HEK293 (cell line): ENCODE data around the gene NUDT8.

Source experiments
- CTCF ChIA-PET: fragments of 350-600 bp; formaldehyde crosslinking; extraction: SDS; loops from one replicate; lab custom pipeline; 2021; ENCODE audit warnings: antibody characterized with exemption; lab: Yijun Ruan, JAX
- POLR2A ChIA-PET: fragments of 300-600 bp; formaldehyde crosslinking; extraction: SDS; loops from one replicate; lab custom pipeline; 2020; ENCODE audit warnings: antibody characterized with exemption, inconsistent platforms; lab: Yijun Ruan, JAX
- H3K27ac ChIP-seq: fragments of 200-500 bp; sonication (Bioruptor generic); 2 replicates; pipeline ENCODE4 v1.5.1; 2014; ENCODE audit warnings: low read depth, low read length, control low read depth, inconsistent platforms; ENCODE audit errors: extremely low read depth
- H3K36me3 ChIP-seq, 2 experiments: fragments of 200-500 bp in 1 of 2; sonication (Bioruptor generic) in 1 of 2; 1 replicate in 1 of 2; 2 replicates in 1 of 2; pipeline ENCODE4 v1.5.1; 2014 to 2017; ENCODE audit warnings: inconsistent platforms in 2 of 2, low read length in 2 of 2; ENCODE audit not compliant: control insufficient read depth in 2 of 2, insufficient read depth in 1 of 2
- H3K4me1 ChIP-seq: fragments of 200-500 bp; sonication (Bioruptor generic); 2 replicates; pipeline ENCODE4 v1.5.1; 2014; ENCODE audit warnings: mild to moderate bottlenecking, low read length, inconsistent platforms; ENCODE audit not compliant: control insufficient read depth, insufficient read depth
- H3K4me3 ChIP-seq: 2 replicates; pipeline ENCODE4 v1.5.1; 2011; ENCODE audit warnings: low read depth, mild to moderate bottlenecking, control low read depth, low read length, moderate library complexity
- H3K9me3 ChIP-seq: fragments of 200-500 bp; sonication (Bioruptor generic); 2 replicates; pipeline ENCODE4 v1.5.1; 2014; ENCODE audit warnings: low read depth, low read length, inconsistent platforms; ENCODE audit not compliant: control insufficient read depth, insufficient read depth
- EGR2 ChIP-seq: fragments of 450-650 bp; formaldehyde crosslinking; IDR thresholded peaks from 2 replicates; pipeline ENCODE4 v1.5.1; 2016; ENCODE audit warnings: low read depth, missing biosample characterization, missing genetic modification characterization
- GLIS2 ChIP-seq: fragments of 450-650 bp; formaldehyde crosslinking; IDR thresholded peaks from 2 replicates; pipeline ENCODE4 v1.5.1; 2016; ENCODE audit warnings: missing biosample characterization, missing genetic modification characterization
- MZF1 ChIP-seq: fragments of 450-650 bp; formaldehyde crosslinking; IDR thresholded peaks from 2 replicates; pipeline ENCODE4 v1.5.1; 2017; ENCODE audit warnings: missing biosample characterization, missing genetic modification characterization, borderline replicate concordance
- ZFHX2 ChIP-seq: fragments of 450-650 bp; formaldehyde crosslinking; conservative IDR thresholded peaks from 2 replicates; pipeline ENCODE4 v1.5.1; 2016; ENCODE audit warnings: missing biosample characterization, missing genetic modification characterization
- ZNF133 ChIP-seq: fragments of 450-650 bp; formaldehyde crosslinking; IDR thresholded peaks from 2 replicates; pipeline ENCODE4 v1.5.1; 2016; ENCODE audit warnings: missing biosample characterization, missing genetic modification characterization
- ZNF16 ChIP-seq: fragments of 450-650 bp; formaldehyde crosslinking; IDR thresholded peaks from 2 replicates; pipeline ENCODE4 v1.5.1; 2016; ENCODE audit warnings: low read depth, missing biosample characterization, missing genetic modification characterization
- ZNF169 ChIP-seq: fragments of 450-650 bp; formaldehyde crosslinking; IDR thresholded peaks from 2 replicates; pipeline ENCODE4 v1.5.1; 2016; ENCODE audit warnings: missing biosample characterization, missing genetic modification characterization
- ZNF175 ChIP-seq: fragments of 450-650 bp; formaldehyde crosslinking; IDR thresholded peaks from 2 replicates; pipeline ENCODE4 v1.5.1; 2016; ENCODE audit warnings: missing biosample characterization, missing genetic modification characterization
- ZNF24 ChIP-seq: fragments of 450-650 bp; formaldehyde crosslinking; IDR thresholded peaks from 2 replicates; pipeline ENCODE4 v1.5.1; 2016; ENCODE audit warnings: missing biosample characterization, missing genetic modification characterization
- ZNF248 ChIP-seq: fragments of 450-650 bp; formaldehyde crosslinking; IDR thresholded peaks from 2 replicates; pipeline ENCODE4 v1.5.1; 2017; ENCODE audit warnings: missing biosample characterization, missing genetic modification characterization
- ZNF341 ChIP-seq: fragments of 450-650 bp; formaldehyde crosslinking; IDR thresholded peaks from 2 replicates; pipeline ENCODE4; 2016; ENCODE audit warnings: low read depth, missing biosample characterization, missing genetic modification characterization
- ZNF366 ChIP-seq: fragments of 450-650 bp; formaldehyde crosslinking; conservative IDR thresholded peaks from 2 replicates; pipeline ENCODE4 v1.5.1; 2016; ENCODE audit warnings: missing biosample characterization, missing genetic modification characterization
- ZNF391 ChIP-seq: fragments of 450-650 bp; formaldehyde crosslinking; IDR thresholded peaks from 2 replicates; pipeline ENCODE4 v1.5.1; 2016; ENCODE audit warnings: low read depth, missing biosample characterization, missing genetic modification characterization, borderline replicate concordance
- ZNF544 ChIP-seq: fragments of 450-650 bp; formaldehyde crosslinking; IDR thresholded peaks from 2 replicates; pipeline ENCODE4 v1.5.0; 2017; ENCODE audit warnings: missing biosample characterization, missing genetic modification characterization
- ZNF558 ChIP-seq: fragments of 450-650 bp; formaldehyde crosslinking; IDR thresholded peaks from 2 replicates; pipeline ENCODE4 v1.5.1; 2016; ENCODE audit warnings: missing biosample characterization, missing genetic modification characterization
- ZNF561 ChIP-seq: fragments of 450-650 bp; IDR thresholded peaks from 2 replicates; pipeline ENCODE4 v1.5.1; 2018; ENCODE audit warnings: missing biosample characterization, missing genetic modification characterization, borderline replicate concordance
- ZNF596 ChIP-seq: fragments of 450-650 bp; IDR thresholded peaks from 2 replicates; pipeline ENCODE4 v1.5.0; 2018; ENCODE audit warnings: missing biosample characterization, mild to moderate bottlenecking, missing genetic modification characterization, moderate library complexity
- ZNF777 ChIP-seq: fragments of 450-650 bp; formaldehyde crosslinking; IDR thresholded peaks from 2 replicates; pipeline ENCODE4 v1.5.1; 2017; ENCODE audit warnings: missing biosample characterization, missing genetic modification characterization, borderline replicate concordance
- ZNF843 ChIP-seq: fragments of 450-650 bp; formaldehyde crosslinking; IDR thresholded peaks from 2 replicates; pipeline ENCODE4 v1.5.1; 2016; ENCODE audit warnings: missing biosample characterization, missing genetic modification characterization
- TF ChIP-seq, protein P1 (sequence below): fragments of 450-650 bp; formaldehyde crosslinking; IDR thresholded peaks from 2 replicates; pipeline ENCODE4 v1.5.1; 2017; ENCODE audit warnings: missing biosample characterization, mild to moderate bottlenecking, missing genetic modification characterization, moderate library complexity
- TF ChIP-seq, protein P2 (sequence below): fragments of 450-650 bp; formaldehyde crosslinking; IDR thresholded peaks from 2 replicates; pipeline ENCODE4 v1.5.1; 2016; ENCODE audit warnings: missing biosample characterization, missing genetic modification characterization
- TF ChIP-seq, protein P3 (sequence below): fragments of 450-650 bp; formaldehyde crosslinking; IDR thresholded peaks from 2 replicates; pipeline ENCODE4 v1.5.1; 2017; ENCODE audit warnings: missing biosample characterization, missing genetic modification characterization
- TF ChIP-seq, protein P4 (sequence below): fragments of 450-650 bp; formaldehyde crosslinking; IDR thresholded peaks from 2 replicates; pipeline ENCODE4 v1.5.1; 2017; ENCODE audit warnings: missing biosample characterization, missing genetic modification characterization

Gene NUDT8

DNA sequence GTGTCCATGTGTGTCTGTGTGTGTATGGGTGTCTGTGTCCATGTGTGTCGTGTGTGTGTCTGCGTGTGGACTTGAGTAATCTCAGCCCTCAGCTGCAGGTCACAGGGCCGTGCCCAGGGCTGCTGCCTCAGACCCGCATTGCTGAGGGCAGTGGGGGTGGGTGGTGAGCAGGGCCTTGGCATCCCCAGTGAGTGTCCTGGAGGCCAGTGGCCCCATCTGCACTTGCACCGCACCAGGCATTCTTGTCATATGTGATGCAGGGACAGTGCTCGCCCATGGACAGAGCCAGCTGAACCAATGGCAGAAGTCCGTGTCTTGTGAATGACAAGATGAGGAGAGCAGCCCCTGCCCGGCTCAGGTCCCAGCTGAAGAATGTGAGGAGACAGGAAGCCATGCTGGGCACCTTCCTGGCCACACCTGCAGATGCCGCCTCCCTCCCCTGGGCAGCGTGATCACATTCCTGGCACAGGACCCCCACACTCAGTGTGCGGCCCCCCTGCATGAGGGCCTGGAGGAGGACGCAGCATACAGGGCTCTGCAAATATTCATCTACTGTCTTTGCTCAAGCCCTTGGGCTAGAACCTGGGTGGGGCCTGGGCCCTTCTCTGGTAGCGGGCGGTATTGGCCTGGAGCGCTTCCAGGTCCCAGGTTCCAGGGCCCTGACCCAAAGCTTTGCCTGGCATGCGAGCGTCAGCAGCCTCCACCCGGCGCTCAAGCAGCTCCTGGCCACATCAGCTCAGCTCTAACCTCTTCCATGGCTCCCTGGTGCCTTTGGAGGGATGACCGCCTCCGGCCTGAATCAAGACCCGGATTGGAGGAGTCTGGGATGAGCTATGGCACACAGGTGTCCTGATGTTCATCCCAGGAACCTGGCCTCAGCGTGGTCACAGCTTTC is 40.8 kb upstream of the NUDT8 start:
- TF ChIP-seq ZNF843 (tag by site-specific recombination), result no peak
- TF ChIP-seq ZNF544, result no peak
- peak; percentile 52; the same call in 1 of the 2 replicates for TF ChIP-seq ZNF16
- Histone ChIP-seq H3K4me1 (no peaks in the 10 kb centered on the region), H3K36me3 (no peaks in the 10 kb centered on the region), H3K9me3 (no peaks in the 10 kb centered on the region), H3K4me3 (no peak overlapping the region), H3K27ac (no peak overlapping the region)
- ChIA-PET CTCF (interaction anchor here (0.7 to 1.4 kb wide), 4 partner anchors 11 to 210 kb away, joined by 3 to 4 read pairs (median 3); no protein-coding TSS in a partner anchor), POLR2A (no interaction called here)

DNA sequence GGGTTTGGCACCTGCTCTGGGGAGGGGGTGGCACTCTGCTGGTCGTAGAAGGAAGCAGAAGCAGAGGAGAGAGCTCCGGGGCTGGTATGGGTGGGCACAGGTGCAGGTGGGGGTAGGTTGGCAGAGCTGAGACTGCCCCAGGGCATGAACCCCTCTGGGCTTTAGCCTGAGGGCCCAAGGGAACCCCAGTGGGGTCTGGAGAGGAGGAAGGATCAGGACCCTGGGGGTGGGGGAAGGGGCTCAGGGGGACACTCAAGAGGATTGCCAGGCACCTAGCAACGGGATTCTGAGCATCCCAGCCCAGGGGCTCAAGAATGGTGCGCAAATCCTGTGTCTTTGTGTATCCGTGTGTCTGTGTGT is 38.4 kb upstream of the NUDT8 start:
- no peak overlapping the region for H3K27ac ChIP-seq
- no peaks in the 10 kb centered on the region for H3K9me3 ChIP-seq
- H3K4me1 ChIP-seq, result no peaks in the 10 kb centered on the region
- CTCF ChIA-PET, result no interaction called here
- no peaks in the 10 kb centered on the region for H3K36me3 ChIP-seq
- POLR2A ChIA-PET, result interaction anchor here (0.6 kb wide), 1 partner anchor 581 kb away, joined by 3 read pairs; no protein-coding TSS in a partner anchor
- H3K4me3 ChIP-seq, result no peak overlapping the region
- no peak for TF ChIP-seq ZNF175 (tag by site-specific recombination)
- TF ChIP-seq, protein P1, sequence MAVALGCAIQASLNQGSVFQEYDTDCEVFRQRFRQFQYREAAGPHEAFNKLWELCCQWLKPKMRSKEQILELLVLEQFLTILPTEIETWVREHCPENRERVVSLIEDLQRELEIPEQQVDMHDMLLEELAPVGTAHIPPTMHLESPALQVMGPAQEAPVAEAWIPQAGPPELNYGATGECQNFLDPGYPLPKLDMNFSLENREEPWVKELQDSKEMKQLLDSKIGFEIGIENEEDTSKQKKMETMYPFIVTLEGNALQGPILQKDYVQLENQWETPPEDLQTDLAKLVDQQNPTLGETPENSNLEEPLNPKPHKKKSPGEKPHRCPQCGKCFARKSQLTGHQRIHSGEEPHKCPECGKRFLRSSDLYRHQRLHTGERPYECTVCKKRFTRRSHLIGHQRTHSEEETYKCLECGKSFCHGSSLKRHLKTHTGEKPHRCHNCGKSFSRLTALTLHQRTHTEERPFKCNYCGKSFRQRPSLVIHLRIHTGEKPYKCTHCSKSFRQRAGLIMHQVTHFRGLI (tag by site-specific recombination), result no peak
- TF ChIP-seq ZNF561, result no peak
- TF ChIP-seq, protein P2, sequence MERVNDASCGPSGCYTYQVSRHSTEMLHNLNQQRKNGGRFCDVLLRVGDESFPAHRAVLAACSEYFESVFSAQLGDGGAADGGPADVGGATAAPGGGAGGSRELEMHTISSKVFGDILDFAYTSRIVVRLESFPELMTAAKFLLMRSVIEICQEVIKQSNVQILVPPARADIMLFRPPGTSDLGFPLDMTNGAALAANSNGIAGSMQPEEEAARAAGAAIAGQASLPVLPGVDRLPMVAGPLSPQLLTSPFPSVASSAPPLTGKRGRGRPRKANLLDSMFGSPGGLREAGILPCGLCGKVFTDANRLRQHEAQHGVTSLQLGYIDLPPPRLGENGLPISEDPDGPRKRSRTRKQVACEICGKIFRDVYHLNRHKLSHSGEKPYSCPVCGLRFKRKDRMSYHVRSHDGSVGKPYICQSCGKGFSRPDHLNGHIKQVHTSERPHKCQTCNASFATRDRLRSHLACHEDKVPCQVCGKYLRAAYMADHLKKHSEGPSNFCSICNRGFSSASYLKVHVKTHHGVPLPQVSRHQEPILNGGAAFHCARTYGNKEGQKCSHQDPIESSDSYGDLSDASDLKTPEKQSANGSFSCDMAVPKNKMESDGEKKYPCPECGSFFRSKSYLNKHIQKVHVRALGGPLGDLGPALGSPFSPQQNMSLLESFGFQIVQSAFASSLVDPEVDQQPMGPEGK (tag by site-specific recombination), result no peak
- TF ChIP-seq ZNF24 (tag by site-specific recombination), result no peak
- TF ChIP-seq ZNF558 (tag by site-specific recombination), result no peak

DNA sequence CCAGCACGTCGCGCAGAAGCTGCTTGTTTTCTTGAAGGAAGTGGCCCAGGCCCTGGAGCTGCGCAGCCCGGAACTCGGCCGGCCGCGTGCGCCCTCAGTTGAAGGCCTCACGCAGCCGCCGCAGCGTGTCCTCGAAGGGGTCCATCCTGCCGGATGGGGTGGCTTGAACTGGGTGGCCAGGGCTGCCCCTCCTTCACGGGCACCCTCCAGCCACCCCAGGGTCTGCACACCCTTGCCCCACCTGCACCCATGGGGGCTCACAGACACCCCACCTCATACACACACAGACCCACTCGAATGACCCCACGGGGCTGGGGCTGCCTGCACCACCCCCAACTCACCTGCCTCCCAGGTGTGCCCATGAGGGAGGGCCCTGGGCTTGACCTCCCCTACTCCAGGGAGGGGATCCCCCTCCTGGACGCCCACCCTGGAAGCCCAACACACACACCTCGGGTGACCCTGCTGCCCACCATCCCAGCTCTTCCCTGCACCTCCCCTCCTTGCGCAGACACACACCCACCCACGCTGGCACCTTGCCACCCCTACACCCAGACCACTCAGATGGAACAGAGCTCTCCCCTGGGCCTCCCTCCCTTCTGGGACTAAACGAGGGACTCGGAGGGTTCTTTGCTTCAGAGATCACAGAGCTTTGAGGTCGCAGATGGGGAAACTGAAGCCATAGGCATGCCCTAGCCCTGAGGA is 37.9 kb upstream of the NUDT8 start:
- ChIA-PET CTCF (interaction anchor here (0.5 to 1.1 kb wide), 3 partner anchors 39 to 95 kb away, joined by 3 to 4 read pairs (median 4); no protein-coding TSS in a partner anchor), POLR2A (interaction anchor here (0.6 kb wide), 1 partner anchor 582 kb away, joined by 3 read pairs; no protein-coding TSS in a partner anchor)
- Histone ChIP-seq H3K4me3 (no peak overlapping the region), H3K9me3 (no peaks in the 10 kb centered on the region), H3K27ac (no peak overlapping the region), H3K4me1 (no peaks in the 10 kb centered on the region), H3K36me3 (no peaks in the 10 kb centered on the region)
- peak; percentile 54 for TF ChIP-seq GLIS2 (tag by site-specific recombination)
- TF ChIP-seq, protein P3, sequence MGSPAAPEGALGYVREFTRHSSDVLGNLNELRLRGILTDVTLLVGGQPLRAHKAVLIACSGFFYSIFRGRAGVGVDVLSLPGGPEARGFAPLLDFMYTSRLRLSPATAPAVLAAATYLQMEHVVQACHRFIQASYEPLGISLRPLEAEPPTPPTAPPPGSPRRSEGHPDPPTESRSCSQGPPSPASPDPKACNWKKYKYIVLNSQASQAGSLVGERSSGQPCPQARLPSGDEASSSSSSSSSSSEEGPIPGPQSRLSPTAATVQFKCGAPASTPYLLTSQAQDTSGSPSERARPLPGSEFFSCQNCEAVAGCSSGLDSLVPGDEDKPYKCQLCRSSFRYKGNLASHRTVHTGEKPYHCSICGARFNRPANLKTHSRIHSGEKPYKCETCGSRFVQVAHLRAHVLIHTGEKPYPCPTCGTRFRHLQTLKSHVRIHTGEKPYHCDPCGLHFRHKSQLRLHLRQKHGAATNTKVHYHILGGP (tag by site-specific recombination), result no peak
- TF ChIP-seq ZNF133 (tag by site-specific recombination), result no peak
- peak; percentile 50 for TF ChIP-seq EGR2 (tag by site-specific recombination)
- TF ChIP-seq ZNF777 (tag by site-specific recombination), result no peak
- TF ChIP-seq ZNF366 (tag by site-specific recombination), result no peak
- no peak for TF ChIP-seq MZF1
- TF ChIP-seq ZNF341, result peak; percentile 82
- TF ChIP-seq, protein P4, sequence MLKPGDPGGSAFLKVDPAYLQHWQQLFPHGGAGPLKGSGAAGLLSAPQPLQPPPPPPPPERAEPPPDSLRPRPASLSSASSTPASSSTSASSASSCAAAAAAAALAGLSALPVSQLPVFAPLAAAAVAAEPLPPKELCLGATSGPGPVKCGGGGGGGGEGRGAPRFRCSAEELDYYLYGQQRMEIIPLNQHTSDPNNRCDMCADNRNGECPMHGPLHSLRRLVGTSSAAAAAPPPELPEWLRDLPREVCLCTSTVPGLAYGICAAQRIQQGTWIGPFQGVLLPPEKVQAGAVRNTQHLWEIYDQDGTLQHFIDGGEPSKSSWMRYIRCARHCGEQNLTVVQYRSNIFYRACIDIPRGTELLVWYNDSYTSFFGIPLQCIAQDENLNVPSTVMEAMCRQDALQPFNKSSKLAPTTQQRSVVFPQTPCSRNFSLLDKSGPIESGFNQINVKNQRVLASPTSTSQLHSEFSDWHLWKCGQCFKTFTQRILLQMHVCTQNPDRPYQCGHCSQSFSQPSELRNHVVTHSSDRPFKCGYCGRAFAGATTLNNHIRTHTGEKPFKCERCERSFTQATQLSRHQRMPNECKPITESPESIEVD (tag by site-specific recombination), result no peak
- TF ChIP-seq ZNF391 (tag by site-specific recombination), result no peak
- TF ChIP-seq ZNF596 (tag by site-specific recombination), result no peak
- TF ChIP-seq ZNF561, result no peak
- TF ChIP-seq ZFHX2 (tag by site-specific recombination), result peak; percentile 63
- TF ChIP-seq ZNF169 (tag by site-specific recombination), result no peak
- no peak for TF ChIP-seq ZNF248 (tag by site-specific recombination)
